Uterus (tissue), 4 donors: ENCODE results near the gene ONECUT3. TPM values are rescaled to one million over a fixed set of nuclear protein-coding genes. Genes with fewer than 3 reads are reported as not detected.

Experiments
- DNase-seq, 2 donors: peaks; one replicate each; pipeline ENCODE4 v3.0.0-alpha.2; 2019 to 2020
- H3K27ac ChIP-seq, 2 donors: fragments of 200-600 bp; sonication (generic); 1 replicate in 1 of 2; 2 replicates in 1 of 2; pipeline ENCODE4 v1.5.1; 2016 to 2018
- H3K27me3 ChIP-seq, 2 donors: fragments of 200-600 bp; sonication (generic); one replicate each; pipeline ENCODE4 v1.5.1; 2018 to 2019; ENCODE audit warnings: control low read depth in 1 of 2
- H3K36me3 ChIP-seq, 2 donors: fragments of 200-600 bp; sonication (generic); one replicate each; pipeline ENCODE4 v1.5.1; 2019; ENCODE audit warnings: control low read depth in 1 of 2
- H3K4me1 ChIP-seq, 2 donors: fragments of 200-600 bp; sonication (generic); one replicate each; pipeline ENCODE4 v1.5.1; 2018 to 2019; ENCODE audit warnings: control low read depth in 1 of 2
- H3K4me3 ChIP-seq, 2 donors: fragments of 200-600 bp; sonication (generic); 1 replicate in 1 of 2; 2 replicates in 1 of 2; pipeline ENCODE4 v1.5.1; 2018 to 2019; ENCODE audit warnings: mild to moderate bottlenecking in 1 of 2
- H3K9me3 ChIP-seq, 2 donors: fragments of 200-600 bp; sonication (generic); one replicate each; pipeline ENCODE4 v1.5.1; 2019; ENCODE audit warnings: control low read depth in 1 of 2
- POLR2A ChIP-seq, 2 donors: fragments of 450-650 bp; IDR thresholded peaks; one replicate each; pipeline ENCODE4 v1.6.1; 2016; ENCODE audit warnings: antibody characterized with exemption in 2 of 2, mild to moderate bottlenecking in 1 of 2, moderate library complexity in 1 of 2
- intact Hi-C: fragments of 100-400 bp; cut with DNase I; formaldehyde crosslinking; loops from one replicate; pipeline ENCODE4 v1.15.1; 2023; ENCODE audit warnings: low total_unique reads
- total RNA-seq, 4 donors: library from RNA; depleted of rRNA in 3 of 4; stranded (reverse); fragments of >200 nt in 3 of 4; gene quantifications; one replicate each; pipeline versions ENCODE4 v1.1.0 to v1.2.4, GENCODE V29; 2014 to 2023
- TF ChIP-seq, protein P1 (sequence below), 4 experiments: fragments of 200-600 bp in 2 of 4; fragments of 450-650 bp in 2 of 4; sonication (generic) in 2 of 4; IDR thresholded peaks; one replicate each; pipeline ENCODE4 v1.5.1; 2016 to 2019; ENCODE audit warnings: antibody characterized with exemption in 4 of 4, mild to moderate bottlenecking in 2 of 4, moderate library complexity in 1 of 4
- donor health status: DM: yes; HTN: yes; CAD: no.

Gene ONECUT3
- total RNA-seq, 4 donors from 2014 or later: not detected

DNA sequence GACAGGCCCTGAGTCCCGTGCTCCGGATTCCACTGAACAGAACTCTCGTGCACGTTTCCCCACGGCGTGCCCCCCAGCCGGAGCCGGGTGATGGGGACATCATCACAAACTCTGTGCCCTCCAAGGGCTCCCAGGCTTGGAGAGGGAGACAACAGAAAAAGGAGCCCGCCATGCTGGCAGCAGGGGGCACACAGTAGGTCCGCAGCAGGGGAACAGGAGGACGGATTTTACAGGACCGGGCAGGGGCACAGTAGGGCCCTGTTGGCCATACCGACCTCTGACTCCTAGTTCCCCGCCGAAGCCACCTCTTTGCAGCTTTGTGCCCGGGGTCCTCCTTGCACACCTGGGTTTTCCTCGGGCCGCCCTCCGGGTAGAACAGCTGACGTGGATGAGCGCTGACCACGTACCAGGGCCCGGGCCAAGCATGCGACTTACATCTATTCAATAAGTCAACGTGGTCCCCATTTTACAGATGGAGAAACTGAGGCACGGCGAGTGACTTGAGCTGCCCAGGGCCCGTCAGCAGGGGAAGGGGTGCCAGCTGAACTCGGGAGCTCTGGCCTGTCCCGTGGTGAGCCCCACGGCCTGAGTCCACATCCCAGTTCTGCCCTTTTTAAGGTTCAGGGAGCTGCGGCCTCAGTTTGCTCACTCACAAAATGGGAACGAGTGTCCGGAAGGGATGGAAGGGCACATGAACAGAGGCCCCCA, 10.2 kb upstream of the ONECUT3 start:
- Histone ChIP-seq H3K4me3 (no peak overlapping the region), H3K4me1 (peaks cover 0 to under 1% of the 10 kb centered on the region in 2 donors), H3K9me3 (no peaks in the 10 kb centered on the region), H3K27me3 (peaks cover 6 to 29% of the 10 kb centered on the region in 2 donors), H3K36me3 (no peaks in the 10 kb centered on the region), H3K27ac (no peak overlapping the region)
- TF ChIP-seq POLR2A (IDR thresholded peaks at IDR 0.05): no peak
- TF ChIP-seq, protein P1, sequence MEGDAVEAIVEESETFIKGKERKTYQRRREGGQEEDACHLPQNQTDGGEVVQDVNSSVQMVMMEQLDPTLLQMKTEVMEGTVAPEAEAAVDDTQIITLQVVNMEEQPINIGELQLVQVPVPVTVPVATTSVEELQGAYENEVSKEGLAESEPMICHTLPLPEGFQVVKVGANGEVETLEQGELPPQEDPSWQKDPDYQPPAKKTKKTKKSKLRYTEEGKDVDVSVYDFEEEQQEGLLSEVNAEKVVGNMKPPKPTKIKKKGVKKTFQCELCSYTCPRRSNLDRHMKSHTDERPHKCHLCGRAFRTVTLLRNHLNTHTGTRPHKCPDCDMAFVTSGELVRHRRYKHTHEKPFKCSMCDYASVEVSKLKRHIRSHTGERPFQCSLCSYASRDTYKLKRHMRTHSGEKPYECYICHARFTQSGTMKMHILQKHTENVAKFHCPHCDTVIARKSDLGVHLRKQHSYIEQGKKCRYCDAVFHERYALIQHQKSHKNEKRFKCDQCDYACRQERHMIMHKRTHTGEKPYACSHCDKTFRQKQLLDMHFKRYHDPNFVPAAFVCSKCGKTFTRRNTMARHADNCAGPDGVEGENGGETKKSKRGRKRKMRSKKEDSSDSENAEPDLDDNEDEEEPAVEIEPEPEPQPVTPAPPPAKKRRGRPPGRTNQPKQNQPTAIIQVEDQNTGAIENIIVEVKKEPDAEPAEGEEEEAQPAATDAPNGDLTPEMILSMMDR (IDR thresholded peaks at IDR 0.05): no peak
- intact Hi-C loops: no loop called here
- DNase-seq: no peak

DNA sequence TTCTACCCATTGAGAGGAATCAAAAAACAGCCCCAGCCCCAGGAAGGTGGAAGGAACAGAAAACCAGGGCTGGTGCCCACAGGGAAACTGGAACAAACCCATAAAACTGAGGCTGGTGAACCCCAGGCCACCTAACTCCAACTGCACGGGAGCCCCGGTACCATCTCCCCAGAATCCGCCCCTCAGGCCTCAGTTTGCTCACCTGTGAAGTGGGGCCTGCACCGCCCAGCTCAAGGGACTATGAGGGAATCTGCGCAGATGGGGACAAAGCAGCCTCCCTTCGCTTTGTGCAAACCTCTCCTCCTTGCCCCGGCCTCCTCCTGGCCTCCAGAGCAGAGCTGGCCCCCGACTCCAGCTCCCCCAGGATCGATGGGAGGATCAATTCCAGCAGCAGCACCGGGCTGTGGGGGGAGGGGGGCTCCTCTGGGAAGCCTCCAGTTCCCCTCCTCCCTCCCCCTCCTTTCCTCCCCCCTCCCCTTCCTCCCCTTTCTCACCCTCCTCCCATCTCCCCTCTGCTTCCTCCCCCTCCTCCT, 9.1 kb upstream of the ONECUT3 start:
- Histone ChIP-seq H3K36me3 (no peaks in the 10 kb centered on the region), H3K4me1 (peaks cover 0 to 11% of the 10 kb centered on the region in 2 donors), H3K27me3 (peaks cover 17 to 37% of the 10 kb centered on the region in 2 donors), H3K4me3 (no peak overlapping the region), H3K9me3 (no peaks in the 10 kb centered on the region), H3K27ac (no peak overlapping the region)
- intact Hi-C loops: no loop called here
- DNase-seq: no peak
- TF ChIP-seq, protein P1 (IDR thresholded peaks at IDR 0.05): no peak
- no peak for TF ChIP-seq POLR2A (IDR thresholded peaks at IDR 0.05)

DNA sequence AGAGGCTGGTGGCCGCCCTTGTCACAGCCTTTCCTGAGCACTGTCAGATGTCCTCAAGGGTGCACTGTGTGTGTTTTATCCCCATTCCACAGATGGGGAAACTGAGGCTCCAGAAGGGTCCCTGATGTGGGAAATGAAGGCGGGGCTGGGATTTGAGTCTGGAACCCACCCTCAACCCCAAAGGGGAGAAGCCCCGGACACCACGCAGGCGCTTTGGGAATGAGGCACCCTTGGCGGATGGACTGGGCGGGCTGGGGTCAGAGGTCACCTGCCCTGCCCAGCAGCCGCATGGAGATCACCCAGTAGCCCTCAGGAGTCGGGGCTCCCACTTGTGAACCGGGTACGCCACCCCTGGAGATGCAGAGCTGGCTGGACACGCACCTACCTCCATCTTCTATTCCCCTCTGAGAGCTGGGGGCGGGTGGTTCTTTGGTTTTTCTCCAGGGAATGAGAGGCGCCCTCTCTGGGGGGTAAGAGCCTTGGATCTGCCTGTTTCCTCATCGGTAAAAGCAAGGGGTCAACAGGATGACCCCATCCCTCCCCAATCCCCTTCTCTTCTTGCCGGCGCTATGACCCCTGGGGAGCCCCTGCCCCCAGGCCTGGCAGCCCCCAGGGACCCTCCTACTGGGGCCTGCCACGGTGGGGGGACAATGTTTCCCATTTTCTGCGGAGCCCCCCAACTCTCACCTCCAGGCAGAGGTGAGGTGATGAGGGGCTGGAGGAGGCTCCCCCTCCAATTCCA, 8.3 kb upstream of the ONECUT3 start:
- peaks cover 0 to 19% of the 10 kb centered on the region in 2 donors for H3K4me1 ChIP-seq
- intact Hi-C loops: no loop called here
- H3K27ac ChIP-seq: no peak overlapping the region
- TF ChIP-seq, protein P1 (IDR thresholded peaks at IDR 0.05): no peak
- no peak for TF ChIP-seq POLR2A (IDR thresholded peaks at IDR 0.05)
- H3K9me3 ChIP-seq: no peaks in the 10 kb centered on the region
- H3K4me3 ChIP-seq: no peak overlapping the region
- H3K36me3 ChIP-seq: no peaks in the 10 kb centered on the region
- H3K27me3 ChIP-seq: peaks cover 22 to 44% of the 10 kb centered on the region in 2 donors
- DNase-seq: no peak

DNA sequence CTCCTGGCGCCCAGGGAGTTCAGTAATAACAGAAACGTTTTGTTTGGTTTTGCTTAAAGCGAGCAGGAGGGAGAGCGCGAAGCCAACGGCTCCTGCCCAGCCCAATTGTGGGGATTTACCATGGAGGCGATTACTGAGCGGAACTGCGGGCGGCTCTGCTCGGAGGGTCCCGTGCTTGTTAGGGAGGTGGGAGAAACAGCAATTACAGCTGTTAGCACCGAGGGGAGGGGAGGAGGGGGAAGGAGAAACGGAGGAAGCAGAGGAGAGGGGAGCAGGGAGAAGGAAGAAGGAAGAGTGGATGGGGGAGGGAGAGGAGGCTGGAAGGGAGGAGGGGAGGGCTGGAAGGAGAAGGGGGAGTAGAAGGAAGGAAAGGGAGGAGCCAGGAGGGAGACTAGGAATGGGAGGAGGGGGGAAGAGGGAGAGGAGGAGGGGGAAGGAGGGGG, 7.7 kb upstream of the ONECUT3 start:
- no peaks in the 10 kb centered on the region for H3K36me3 ChIP-seq
- DNase-seq: no peak
- H3K4me3 ChIP-seq: no peak overlapping the region
- intact Hi-C loops: no loop called here
- no peak overlapping the region for H3K27ac ChIP-seq
- no peak for TF ChIP-seq POLR2A (IDR thresholded peaks at IDR 0.05)
- TF ChIP-seq, protein P1 (IDR thresholded peaks at IDR 0.05): no peak
- H3K9me3 ChIP-seq: no peaks in the 10 kb centered on the region
- peaks cover 0 to 19% of the 10 kb centered on the region in 2 donors for H3K4me1 ChIP-seq
- H3K27me3 ChIP-seq: peaks cover 22 to 50% of the 10 kb centered on the region in 2 donors
